HG02943 (cell line): ENCODE measurements around the gene ISOC2.

Experiments
- ATAC-seq: cut with Tn5 transposase; IDR thresholded peaks from one replicate; pipeline ENCODE4 v1.9.1; 2021; ENCODE audit warnings: mild to moderate bottlenecking, low read depth, moderate library complexity; ENCODE audit not compliant: unreplicated experiment

Gene ISOC2

GRCh38 chr19:55490478-55491432 lies 29.3 kb upstream of the ISOC2 start:
- no peak for ATAC-seq

DNA sequence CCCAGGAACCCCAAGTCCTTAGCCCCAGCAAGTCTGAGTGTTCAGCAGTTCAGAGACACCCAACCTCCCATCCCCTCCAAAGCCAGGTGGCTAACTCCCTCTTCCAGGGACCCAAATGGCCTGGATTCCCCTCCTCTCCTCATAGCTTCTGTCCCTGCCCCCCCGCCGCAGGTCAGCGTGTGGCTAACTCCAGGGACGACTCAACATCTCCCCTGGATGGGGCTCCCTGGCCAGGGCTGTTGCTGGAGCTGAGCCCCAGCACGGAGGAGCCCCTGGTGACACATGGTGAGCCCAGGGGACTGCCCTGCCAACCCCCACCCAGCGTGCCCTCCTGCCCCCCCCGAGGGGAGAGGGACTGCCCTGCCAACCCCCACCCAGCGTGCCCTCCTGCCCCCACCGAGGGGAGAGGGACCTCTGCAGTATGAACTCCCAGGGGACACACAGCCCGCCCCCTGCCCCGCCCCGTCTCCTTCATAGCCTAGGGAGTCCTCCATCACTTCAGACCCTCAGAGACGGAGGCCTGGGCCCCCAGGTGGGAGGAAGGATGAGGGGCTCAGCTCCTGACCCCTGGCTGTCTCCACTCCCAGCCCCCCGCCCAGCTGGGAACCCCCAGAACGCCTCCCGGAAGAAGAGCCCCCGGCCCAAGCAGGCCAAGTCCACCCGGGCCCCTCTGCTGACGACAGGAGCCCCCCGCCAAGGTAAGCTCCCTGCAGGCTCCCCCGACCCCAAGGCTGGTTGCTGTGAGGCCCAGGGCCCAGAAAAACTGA lies 28.5 kb upstream of the ISOC2 start:
- no peak for ATAC-seq

DNA sequence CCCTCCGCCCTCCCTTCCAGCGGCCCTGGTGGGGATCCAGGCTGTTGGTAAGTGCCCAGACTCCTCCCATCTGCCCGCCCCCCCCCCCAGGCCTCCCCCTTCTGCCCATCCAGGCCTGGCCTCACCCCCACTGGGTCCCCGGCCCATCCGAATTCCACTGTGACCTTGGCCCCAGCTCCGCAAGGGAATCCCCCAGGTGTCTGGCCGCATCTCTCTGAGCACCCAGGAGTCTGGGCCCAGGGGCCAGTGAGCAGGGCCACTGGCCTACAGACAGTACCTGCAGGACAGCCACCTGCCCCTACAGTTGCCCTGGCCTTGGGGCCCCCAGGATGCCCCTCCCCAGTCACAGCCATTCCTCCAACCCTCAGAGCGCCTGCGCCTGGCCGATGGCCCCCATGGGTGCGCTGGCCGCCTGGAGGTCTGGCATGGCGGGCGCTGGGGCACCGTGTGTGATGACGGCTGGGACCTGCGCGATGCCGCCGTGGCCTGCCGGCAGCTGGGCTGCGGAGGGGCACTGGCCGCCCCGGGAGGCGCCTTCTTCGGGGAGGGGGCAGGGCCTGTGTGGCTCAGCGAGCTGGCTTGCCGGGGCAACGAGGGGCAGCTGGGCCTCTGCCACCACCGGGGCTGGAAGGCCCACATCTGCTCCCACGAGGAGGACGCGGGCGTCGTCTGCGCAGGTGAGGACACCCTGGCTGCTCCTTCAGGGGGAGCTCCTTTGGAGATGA lies 27.7 kb upstream of the ISOC2 start:
- ATAC-seq = no peak

- no peak for ATAC-seq
Observed at GRCh38 chr19:55487924-55488687, 26.7 kb upstream of the ISOC2 start, which contains the start of gene SSC5D. SSC5D (plus strand) TSS chr19:55488436; CDS start chr19:55488590, 154 bp downstream.

- ATAC-seq = no peak
Observed at GRCh38 chr19:55486971-55487923, 25.8 kb upstream of the ISOC2 start.

DNA sequence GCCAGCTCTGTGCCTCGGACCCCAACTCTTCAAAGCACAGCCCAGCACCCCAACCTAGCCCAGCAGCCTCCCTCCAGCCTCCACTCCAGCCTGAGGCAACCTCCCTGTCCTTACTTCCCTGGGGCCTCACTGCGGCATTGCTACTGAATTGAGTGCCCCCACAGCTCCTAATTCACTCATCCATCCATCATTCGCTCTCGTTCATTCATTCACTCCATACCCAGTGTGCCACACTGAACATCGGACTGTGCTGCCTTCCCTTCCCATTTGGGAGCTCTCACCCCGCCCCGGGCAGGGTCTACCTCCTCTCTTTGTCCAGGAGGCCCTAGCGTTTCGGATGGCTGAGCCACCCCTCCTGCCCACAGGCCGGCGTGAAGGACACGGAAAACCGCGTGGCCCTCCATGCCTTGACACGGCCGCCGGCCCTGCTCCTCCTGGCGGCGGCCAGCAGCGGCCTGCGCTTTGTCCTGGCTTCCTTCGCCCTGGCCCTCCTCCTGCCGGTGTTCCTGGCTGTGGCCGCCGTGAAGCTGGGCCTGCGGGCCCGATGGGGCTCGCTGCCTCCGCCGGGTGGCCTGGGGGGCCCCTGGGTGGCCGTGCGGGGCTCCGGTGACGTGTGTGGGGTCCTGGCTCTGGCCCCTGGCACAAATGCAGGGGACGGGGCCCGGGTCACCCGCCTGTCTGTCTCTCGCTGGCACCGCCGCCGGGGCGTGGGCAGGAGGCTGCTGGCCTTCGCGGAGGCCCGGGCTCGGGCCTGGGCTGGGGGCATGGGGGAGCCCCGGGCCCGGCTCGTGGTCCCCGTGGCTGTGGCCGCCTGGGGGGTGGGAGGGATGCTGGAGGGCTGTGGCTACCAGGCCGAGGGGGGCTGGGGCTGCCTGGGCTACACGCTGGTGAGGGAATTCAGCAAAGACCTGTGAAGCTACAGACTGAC lies 24.9 kb upstream of the ISOC2 start:
- ATAC-seq = no peak

DNA sequence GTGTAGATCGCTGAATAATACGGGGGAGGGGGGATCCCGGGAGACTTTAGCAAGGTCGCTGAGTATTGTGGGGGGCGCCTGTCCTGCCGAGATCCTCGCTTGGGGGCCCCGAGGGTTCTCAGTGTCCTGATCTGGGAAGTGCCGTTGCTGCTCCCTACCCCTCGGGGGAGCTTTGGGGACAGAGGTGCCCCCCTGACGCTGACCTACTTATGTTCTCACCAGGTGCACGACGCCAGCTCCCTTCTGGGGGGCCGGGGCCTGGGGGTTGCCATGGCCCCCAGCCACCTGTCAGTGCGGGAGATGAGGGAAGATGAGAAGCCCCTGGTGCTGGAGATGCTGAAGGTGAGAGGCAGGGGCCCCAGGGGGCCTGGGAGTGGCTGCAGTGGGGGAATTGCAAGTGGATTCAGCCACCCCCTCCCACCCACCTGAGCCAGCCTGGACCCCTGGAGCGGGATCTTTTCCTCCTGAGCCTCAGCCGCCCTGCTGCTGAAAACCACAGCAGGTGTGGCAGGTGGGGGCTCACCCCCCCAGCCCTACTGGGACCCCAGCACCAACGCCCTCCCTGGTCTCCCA lies 24.1 kb upstream of the ISOC2 start:
- ATAC-seq = no peak

- no peak for ATAC-seq
Observed at GRCh38 chr19:55484593-55485438, 23.4 kb upstream of the ISOC2 start, which contains the start of gene NAT14. NAT14 (plus strand) TSS chr19:55485188; CDS start chr19:55485709, 521 bp downstream.

DNA sequence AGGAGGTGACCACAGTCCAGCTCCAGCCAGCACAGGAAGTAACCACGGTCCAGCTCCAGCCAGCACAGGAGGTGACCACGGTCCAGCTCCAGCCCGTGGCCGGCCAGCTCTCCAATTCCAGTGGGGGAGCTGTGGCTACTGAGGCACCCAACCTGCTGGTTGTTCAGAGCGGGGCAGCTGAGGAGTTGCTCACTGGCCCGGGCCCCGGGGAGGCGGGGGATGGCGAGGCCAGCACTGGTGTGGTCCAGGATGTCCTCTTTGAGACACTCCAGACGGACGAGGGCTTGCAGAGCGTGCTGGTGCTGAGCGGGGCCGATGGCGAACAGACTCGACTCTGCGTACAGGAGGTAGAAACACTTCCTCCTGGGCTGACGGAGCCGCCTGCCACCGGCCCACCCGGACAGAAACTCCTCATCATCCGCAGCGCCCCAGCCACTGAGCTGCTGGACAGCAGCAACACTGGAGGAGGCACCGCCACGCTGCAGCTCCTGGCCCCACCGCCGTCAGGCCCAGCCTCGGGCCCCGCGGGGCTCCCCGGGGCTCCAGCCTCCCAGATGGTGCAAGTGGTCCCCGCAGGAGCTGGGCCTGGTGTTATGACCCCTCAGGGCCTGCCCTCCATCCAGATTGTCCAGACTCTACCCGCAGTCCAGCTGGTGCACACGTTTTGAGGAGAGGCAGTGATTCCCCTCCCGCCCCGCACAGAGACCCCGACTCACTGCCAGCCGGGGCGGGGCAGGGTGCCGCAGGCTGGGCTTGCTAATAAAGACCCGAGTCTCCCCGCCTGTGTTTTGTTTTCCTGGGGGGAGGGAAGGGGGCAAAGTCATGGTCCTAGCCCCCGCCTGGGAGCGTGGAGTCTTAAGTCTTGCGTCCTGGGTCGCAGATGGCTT lies 22.5 kb upstream of the ISOC2 start:
- ATAC-seq = no peak

- ATAC-seq = no peak
Observed at GRCh38 chr19:55482967-55483705, 21.7 kb upstream of the ISOC2 start.

DNA sequence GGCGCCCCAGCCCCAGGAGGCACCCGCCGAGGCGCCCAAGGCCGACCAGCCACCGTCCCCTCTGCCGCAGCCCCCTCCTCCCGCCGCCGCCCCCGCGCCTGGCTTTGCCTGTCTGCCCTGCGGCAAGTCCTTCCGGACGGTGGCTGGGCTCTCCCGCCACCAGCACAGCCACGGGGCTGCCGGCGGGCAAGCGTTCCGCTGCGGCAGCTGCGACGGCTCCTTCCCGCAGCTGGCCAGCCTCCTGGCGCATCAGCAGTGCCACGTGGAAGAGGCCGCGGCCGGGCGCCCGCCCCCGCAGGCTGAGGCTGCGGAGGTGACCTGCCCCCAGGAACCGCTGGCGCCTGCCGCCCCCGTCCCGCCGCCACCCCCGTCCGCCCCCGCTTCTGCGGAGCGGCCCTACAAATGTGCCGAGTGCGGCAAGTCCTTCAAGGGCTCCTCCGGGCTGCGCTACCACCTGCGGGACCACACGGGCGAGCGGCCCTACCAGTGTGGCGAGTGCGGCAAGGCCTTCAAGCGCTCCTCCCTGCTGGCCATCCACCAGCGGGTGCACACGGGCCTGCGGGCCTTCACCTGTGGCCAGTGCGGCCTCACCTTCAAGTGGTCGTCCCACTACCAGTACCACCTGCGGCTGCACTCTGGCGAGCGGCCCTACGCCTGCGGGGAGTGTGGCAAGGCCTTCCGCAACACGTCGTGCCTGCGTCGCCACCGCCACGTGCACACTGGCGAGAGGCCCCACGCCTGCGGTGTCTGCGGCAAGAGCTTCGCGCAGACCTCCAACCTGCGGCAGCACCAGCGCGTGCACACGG lies 20.9 kb upstream of the ISOC2 start:
- no peak for ATAC-seq

GRCh38 chr19:55481794-55482155 lies 20.3 kb upstream of the ISOC2 start:
- no peak for ATAC-seq

DNA sequence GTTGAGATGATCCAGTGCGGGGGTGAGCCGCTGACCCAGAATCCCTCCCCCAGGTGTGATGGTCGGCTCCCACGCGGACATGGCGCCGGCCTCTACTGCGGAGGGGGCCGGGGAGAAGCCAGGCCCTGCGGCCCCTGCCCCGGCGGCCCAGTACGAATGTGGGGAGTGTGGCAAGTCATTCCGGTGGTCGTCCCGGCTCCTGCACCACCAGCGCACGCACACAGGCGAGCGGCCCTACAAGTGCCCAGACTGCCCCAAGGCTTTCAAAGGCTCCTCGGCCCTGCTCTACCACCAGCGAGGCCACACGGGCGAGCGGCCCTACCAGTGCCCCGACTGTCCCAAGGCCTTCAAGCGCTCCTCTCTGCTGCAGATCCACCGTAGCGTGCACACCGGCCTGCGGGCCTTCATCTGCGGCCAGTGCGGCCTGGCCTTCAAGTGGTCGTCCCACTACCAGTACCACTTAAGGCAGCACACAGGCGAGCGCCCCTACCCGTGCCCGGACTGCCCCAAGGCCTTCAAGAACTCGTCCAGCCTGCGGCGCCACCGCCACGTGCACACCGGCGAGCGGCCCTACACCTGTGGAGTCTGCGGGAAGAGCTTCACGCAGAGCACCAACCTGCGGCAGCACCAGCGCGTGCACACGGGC lies 19.8 kb upstream of the ISOC2 start:
- ATAC-seq = no peak
